ENCODE data around the gene PRKCE. TPM values are rescaled to one million over a fixed set of nuclear protein-coding genes. Genes with fewer than 3 reads are reported as not detected.

PRKCE gene
- total and polyA plus RNA-seq, 2 of the 8 experiments (the other 6 are each of a cell fraction or from before 2014, with no cell fraction given), result 0.54 to 2.1 TPM

DNA sequence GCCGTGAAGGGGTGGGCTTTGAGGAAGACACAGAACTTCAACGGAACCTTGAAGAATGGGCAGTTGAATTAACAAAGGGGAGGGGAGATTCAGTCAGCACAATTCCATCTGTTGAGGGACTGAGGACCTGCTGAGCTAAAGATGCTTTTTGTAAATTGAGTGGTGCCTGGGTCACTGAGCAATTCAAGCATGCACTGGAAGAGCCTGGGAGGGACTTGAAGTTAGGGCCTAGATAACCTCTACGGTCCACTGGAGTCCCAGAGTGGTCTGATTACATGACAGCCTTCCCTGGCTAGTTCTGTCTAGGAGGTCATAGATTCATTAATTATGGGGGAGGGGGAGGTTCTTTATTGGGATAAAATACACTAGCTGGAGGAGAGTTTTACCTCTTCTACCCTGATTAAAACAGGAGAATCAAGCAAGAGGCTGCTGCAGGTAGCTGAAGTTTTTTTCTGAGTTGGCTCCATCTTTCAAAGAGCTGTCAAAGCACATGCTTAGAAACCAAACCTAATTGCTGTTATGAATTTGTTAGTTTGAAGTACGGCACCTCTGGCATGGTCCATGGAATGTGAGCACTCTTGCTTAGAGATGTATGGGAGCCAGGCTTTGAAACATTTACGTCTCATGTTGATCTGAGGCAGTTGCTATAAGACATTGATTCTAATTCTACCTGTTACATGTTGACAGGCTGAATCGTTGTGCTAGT is 290.2 kb downstream of the PRKCE start (continued):
- no peak for TF ChIP-seq SRF (IDR thresholded peaks at IDR 0.05; ENCODE audit: low read depth, low read length)
